Neural progenitor cell (in vitro differentiated cells): Measurements from ENCODE around the gene PGR. TPM values are rescaled to one million over a fixed set of nuclear protein-coding genes. Genes with fewer than 3 reads are reported as not detected.

Source experiments
- DNase-seq: peaks from one replicate; pipeline ENCODE4 v3.0.0-alpha.2; 2016; ENCODE audit warnings: low spot score
- H2AFZ ChIP-seq: fragments of 200-600 bp; sonication (generic); replicated peaks from 2 replicates; pipeline ENCODE4 v1.6.1; 2016; ENCODE audit warnings: antibody characterized with exemption
- H3F3A ChIP-seq: fragments of 200-600 bp; sonication (generic); 2 replicates; pipeline ENCODE4 v1.6.1; 2016; ENCODE audit warnings: antibody characterized with exemption, low read depth
- H3K27ac ChIP-seq: fragments of 200-600 bp; sonication (generic); 2 replicates; pipeline ENCODE4 v1.5.1; 2016; ENCODE audit warnings: mild to moderate bottlenecking
- H3K27me3 ChIP-seq: fragments of 200-600 bp; sonication (generic); 2 replicates; pipeline ENCODE4 v1.6.1; 2016; ENCODE audit warnings: mild to moderate bottlenecking, moderate library complexity
- H3K36me3 ChIP-seq: fragments of 200-600 bp; sonication (generic); 2 replicates; pipeline ENCODE4 v1.5.1; 2016
- H3K4me1 ChIP-seq: fragments of 200-600 bp; sonication (generic); 2 replicates; pipeline ENCODE4 v1.6.1; 2016; ENCODE audit warnings: mixed run types
- H3K4me2 ChIP-seq: fragments of 200-600 bp; sonication (generic); 2 replicates; pipeline ENCODE4 v1.6.1; 2016
- H3K4me3 ChIP-seq: fragments of 200-600 bp; sonication (generic); 2 replicates; pipeline ENCODE4 v1.5.1; 2016
- H3K79me2 ChIP-seq: fragments of 200-600 bp; sonication (generic); 2 replicates; pipeline ENCODE4 v1.6.1; 2016; ENCODE audit warnings: low read depth
- H3K9ac ChIP-seq: fragments of 200-600 bp; sonication (generic); 2 replicates; pipeline ENCODE4 v1.6.1; 2016
- H3K9me3 ChIP-seq: fragments of 200-600 bp; sonication (generic); 2 replicates; pipeline ENCODE4 v1.5.1; 2016; ENCODE audit warnings: low read depth
- H4K20me1 ChIP-seq: fragments of 200-600 bp; sonication (generic); 2 replicates; pipeline ENCODE4 v1.6.1; 2016; ENCODE audit warnings: low read depth
- H3K27ac Mint-ChIP-seq: 3 replicates; pipeline ENCODE4 v1.8.0; 2021; ENCODE audit warnings: mixed read lengths
- H3K27me3 Mint-ChIP-seq: 2 replicates; pipeline ENCODE4 v1.8.0; 2022; ENCODE audit warnings: low read depth, mild to moderate bottlenecking, inconsistent platforms, moderate library complexity, mixed read lengths; ENCODE audit not compliant: insufficient read depth
- H3K36me3 Mint-ChIP-seq: 3 replicates; pipeline ENCODE4 v1.8.0; 2021; ENCODE audit warnings: mixed read lengths
- H3K4me1 Mint-ChIP-seq: 3 replicates; pipeline ENCODE4 v1.8.0; 2021; ENCODE audit warnings: mixed read lengths
- H3K4me3 Mint-ChIP-seq: 3 replicates; pipeline ENCODE4 v1.8.0; 2021; ENCODE audit warnings: mild to moderate bottlenecking, moderate library complexity, mixed read lengths
- H3K9me3 Mint-ChIP-seq: 3 replicates; pipeline ENCODE4 v1.8.0; 2020; ENCODE audit warnings: mixed read lengths
- CTCF ChIP-seq: fragments of 200-600 bp; sonication (generic); IDR thresholded peaks from 2 replicates; pipeline ENCODE4 v1.5.1; 2017; ENCODE audit warnings: antibody characterized with exemption, mild to moderate bottlenecking
- EZH2 ChIP-seq: fragments of 200-600 bp; sonication (generic); IDR thresholded peaks from 2 replicates; pipeline ENCODE4 v1.6.1; 2017; ENCODE audit warnings: antibody characterized with exemption, mild to moderate bottlenecking, moderate library complexity
- EZH2phosphoT487 ChIP-seq: fragments of 200-600 bp; sonication (generic); IDR thresholded peaks from 2 replicates; pipeline ENCODE4 v1.6.1; 2017; ENCODE audit warnings: antibody characterized with exemption
- total RNA-seq: library from RNA; depleted of rRNA; stranded (reverse); fragments of >200 nt; gene quantifications from 2 replicates; pipeline ENCODE4 v1.2.3, GENCODE V29; 2015; ENCODE audit warnings: low replicate concordance

The PGR gene
- total RNA-seq, 1 donor from 2014 or later, result 0.07 TPM

GRCh38 chr11:101133190-101133589 lies 3.6 kb upstream of the PGR start:
- no peak for TF ChIP-seq CTCF
- no peak for TF ChIP-seq EZH2
- TF ChIP-seq EZH2phosphoT487, result no peak
- Histone ChIP-seq H3K27ac (no peak overlapping the region), H3K9me3 (no peaks in the 10 kb centered on the region), H3K36me3 (no peaks in the 10 kb centered on the region), H3K4me3 (no peak overlapping the region), H3K9ac (no peak overlapping the region), H2AFZ (no peak overlapping the region), H3K79me2 (no peaks in the 10 kb centered on the region), H3K4me2 (no peak overlapping the region), H3K27me3 (peaks cover 54% of the 10 kb centered on the region), H3K4me1 (no peaks in the 10 kb centered on the region), H4K20me1 (peaks cover 14% of the 10 kb centered on the region), H3F3A (no peaks in the 10 kb centered on the region)
- no peak for DNase-seq
- Mint-ChIP-seq H3K9me3 (no peaks in the 10 kb centered on the region), H3K27ac (no peak overlapping the region), H3K27me3 (peaks cover 37% of the 10 kb centered on the region), H3K4me3 (no peak overlapping the region), H3K36me3 (no peaks in the 10 kb centered on the region), H3K4me1 (peaks cover 6% of the 10 kb centered on the region)

DNA sequence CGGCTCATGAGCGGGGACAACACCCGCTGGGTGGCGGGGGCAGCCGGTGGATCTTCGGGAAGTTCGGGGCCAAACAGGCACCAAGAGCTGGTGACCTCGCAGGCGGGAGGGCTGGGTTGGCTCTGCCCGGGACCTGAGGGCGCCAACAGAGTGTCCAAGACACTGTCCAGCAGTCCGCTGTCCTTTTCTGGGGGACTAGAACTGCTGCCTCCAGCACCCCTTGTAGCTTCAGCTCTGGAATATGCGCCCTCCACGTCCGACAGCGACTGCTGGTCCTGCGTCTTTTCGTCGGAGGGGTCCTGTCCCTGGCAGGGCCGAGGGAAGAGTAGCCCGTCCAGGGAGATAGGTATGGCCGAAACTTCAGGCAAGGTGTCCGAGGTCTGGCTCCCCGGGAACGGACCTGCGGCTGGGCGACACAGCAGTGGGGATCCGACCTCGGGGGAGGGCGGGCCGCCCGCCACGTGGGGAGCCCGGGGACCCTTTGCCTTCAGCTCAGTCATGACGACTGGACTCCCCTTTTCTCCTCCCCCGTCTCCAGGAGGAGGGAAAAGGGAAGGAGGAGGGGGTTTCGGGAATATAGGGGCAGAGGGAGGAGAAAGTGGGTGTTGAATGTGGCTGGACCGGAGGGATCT lies 926 bp downstream of the PGR start:
- Histone ChIP-seq H3K27ac (no peak overlapping the region), H3K4me2 (peak overlapping the region; percentile 73), H4K20me1 (peaks cover 20% of the 10 kb centered on the region), H3K9ac (no peak overlapping the region), H2AFZ (peak overlapping the region; percentile 99), H3K4me1 (no peaks in the 10 kb centered on the region), H3K36me3 (no peaks in the 10 kb centered on the region), H3K79me2 (no peaks in the 10 kb centered on the region), H3F3A (no peaks in the 10 kb centered on the region), H3K4me3 (peak overlapping the region; percentile 49), H3K27me3 (peaks cover 99% of the 10 kb centered on the region), H3K9me3 (no peaks in the 10 kb centered on the region)
- peak; percentile 36 for DNase-seq
- Mint-ChIP-seq H3K36me3 (no peaks in the 10 kb centered on the region), H3K27me3 (peaks cover 51% of the 10 kb centered on the region), H3K4me1 (peaks cover 10% of the 10 kb centered on the region), H3K4me3 (peak overlapping the region; percentile 87), H3K9me3 (no peaks in the 10 kb centered on the region), H3K27ac (no peak overlapping the region)
- TF ChIP-seq EZH2phosphoT487 (peak; percentile 61), CTCF (no peak)

- Histone ChIP-seq H3K9ac (no peak overlapping the region), H3K4me2 (peak overlapping the region; percentile 73), H4K20me1 (peaks cover 20% of the 10 kb centered on the region), H3K4me1 (no peaks in the 10 kb centered on the region), H3F3A (no peaks in the 10 kb centered on the region), H3K79me2 (no peaks in the 10 kb centered on the region), H3K27me3 (peaks cover 100% of the 10 kb centered on the region), H2AFZ (peak overlapping the region; percentile 99), H3K36me3 (no peaks in the 10 kb centered on the region), H3K4me3 (peak overlapping the region; percentile 49), H3K9me3 (no peaks in the 10 kb centered on the region), H3K27ac (no peak overlapping the region)
- H3K4me1 Mint-ChIP-seq, result peaks cover 10% of the 10 kb centered on the region
- peak overlapping the region; percentile 87 for H3K4me3 Mint-ChIP-seq
- H3K9me3 Mint-ChIP-seq, result no peaks in the 10 kb centered on the region
- H3K36me3 Mint-ChIP-seq, result no peaks in the 10 kb centered on the region
- peaks cover 51% of the 10 kb centered on the region for H3K27me3 Mint-ChIP-seq
- TF ChIP-seq EZH2phosphoT487, result peak; percentile 91
- TF ChIP-seq EZH2, result peak; percentile 92
- TF ChIP-seq CTCF, result no peak
- DNase-seq, result peak; percentile 58
- no peak overlapping the region for H3K27ac Mint-ChIP-seq
These were observed 1.7 kb downstream of the PGR start for GRCh38 chr11:101127699-101128570.
